ENCODE data around the gene NECTIN1.
"Not testable (repeated sequence)": the region's sequence is repeated elsewhere in the genome, so short reads cannot be mapped to it uniquely, and the experiment has no call there.

Gene NECTIN1

GRCh38 chr11:119602745-119603373 lies 126.1 kb downstream of the NECTIN1 start:
- no peak for DNase-seq (ENCODE audit: low read depth)
- TF ChIP-seq CTCF (conservative IDR thresholded peaks at IDR 0.05; ENCODE audit: control insufficient read depth, insufficient read depth, low read depth, low read length) = no peak

GRCh38 chr11:119599864-119600541 lies 129.0 kb downstream of the NECTIN1 start:
- peak; percentile 8 for DNase-seq (ENCODE audit: low read depth)
- no peak for TF ChIP-seq CTCF (conservative IDR thresholded peaks at IDR 0.05; ENCODE audit: control insufficient read depth, insufficient read depth, low read depth, low read length)
- H3K4me3 ChIP-seq (ENCODE audit: control insufficient read depth, low read depth, low read length) = no peak overlapping the region

More at GRCh38 chr11:119602745-119603373, 126.1 kb downstream of the NECTIN1 start:
- H3K4me3 ChIP-seq (ENCODE audit: control insufficient read depth, low read depth, low read length) = no peak overlapping the region

DNA sequence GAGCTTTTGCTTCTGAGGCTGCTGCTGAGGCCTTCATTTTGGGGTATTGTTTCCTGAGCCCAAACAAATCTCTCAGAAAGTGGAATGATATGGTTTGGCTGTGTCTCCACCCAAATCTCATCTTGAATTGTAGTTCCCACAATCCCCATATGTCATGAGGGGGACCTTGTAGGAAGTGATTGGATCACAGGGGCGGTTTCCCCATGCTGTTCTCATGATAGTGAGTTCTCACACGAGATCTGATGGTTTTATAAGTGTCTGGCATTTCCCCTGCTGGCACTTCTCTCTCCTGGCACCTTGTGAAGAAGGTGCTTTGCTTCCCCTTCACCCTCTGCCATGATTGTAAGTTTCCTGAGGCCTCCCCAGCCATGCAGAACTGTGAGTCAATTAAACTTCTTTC lies 133.1 kb downstream of the NECTIN1 start:
- H3K4me3 ChIP-seq (ENCODE audit: control insufficient read depth, low read depth, low read length); DNase-seq (ENCODE audit: low read depth): not testable (repeated sequence)

DNA sequence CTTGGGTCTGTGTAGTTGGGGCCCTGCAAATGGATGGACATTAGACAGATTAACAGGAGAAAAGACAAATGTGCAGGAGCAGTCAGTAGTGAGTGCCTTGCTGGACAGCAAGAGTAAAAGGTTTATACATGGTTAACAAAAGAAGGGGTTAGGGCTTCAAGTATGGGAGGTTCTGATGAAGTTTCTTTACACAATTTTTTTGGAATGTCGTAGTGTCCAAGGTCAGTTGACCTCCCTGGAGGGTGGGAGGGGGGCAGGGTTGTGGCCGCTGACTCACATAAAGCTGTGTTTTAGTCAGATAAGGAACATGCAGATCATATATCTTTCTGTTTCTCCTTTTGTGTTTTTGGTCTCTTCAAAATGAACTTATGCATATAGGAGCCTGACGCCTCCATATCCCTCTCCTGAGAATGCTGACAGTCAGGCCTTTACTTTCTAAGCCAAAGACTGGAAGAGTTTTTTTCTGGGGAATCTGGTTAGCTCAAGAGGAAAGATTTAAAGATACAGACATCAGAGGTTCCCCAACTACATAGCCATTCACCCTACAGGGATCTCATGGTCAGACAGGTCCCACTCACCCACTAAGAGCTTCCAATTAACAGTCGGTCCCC lies 134.3 kb downstream of the NECTIN1 start:
- TF ChIP-seq CTCF (conservative IDR thresholded peaks at IDR 0.05; ENCODE audit: control insufficient read depth, insufficient read depth, low read depth, low read length) = no peak
- peak; percentile 81 for DNase-seq (ENCODE audit: low read depth)
- no peak overlapping the region for H3K4me3 ChIP-seq (ENCODE audit: control insufficient read depth, low read depth, low read length)

DNA sequence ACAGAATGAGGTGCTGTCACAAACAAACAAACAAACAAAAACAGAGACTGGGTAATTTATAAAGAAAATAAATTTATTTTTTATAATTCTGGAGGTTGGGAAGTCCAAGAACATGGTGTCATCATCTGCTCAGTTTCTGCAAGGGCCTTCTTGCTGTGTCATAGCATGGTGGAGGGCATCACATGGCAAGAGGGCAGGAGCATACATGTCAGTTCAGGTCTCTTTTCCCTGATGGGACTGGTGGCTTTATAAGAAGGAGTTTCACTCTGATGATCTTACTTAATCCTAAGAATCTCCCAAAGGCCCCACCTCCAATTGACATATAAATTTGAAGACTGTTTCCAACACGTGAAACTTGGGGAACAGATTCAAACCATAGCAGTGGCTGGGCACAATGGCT lies 135.7 kb downstream of the NECTIN1 start:
- no peak for TF ChIP-seq CTCF (conservative IDR thresholded peaks at IDR 0.05; ENCODE audit: control insufficient read depth, insufficient read depth, low read depth, low read length)
- DNase-seq (ENCODE audit: low read depth) = no peak
- H3K4me3 ChIP-seq (ENCODE audit: control insufficient read depth, low read depth, low read length) = no peak overlapping the region

DNA sequence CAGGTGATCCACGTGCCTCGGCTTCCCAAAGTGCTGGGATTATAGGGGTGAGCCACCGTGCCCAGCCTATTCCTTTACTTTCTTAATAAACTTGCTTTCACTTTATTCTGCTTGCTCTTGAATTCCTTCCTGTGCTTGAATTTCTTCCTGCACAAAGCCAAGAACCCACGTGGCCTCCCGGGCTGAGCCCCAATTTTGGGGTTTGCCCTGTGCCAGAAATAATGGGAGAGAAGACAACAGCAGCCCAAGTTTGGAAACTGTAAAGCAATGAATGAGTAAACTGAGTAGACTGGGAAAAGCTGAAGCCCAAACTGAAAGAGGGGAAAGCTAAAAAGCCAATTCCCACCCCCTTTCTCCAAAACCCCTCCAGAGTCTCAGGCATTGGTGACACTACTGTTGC lies 136.4 kb downstream of the NECTIN1 start:
- no peak overlapping the region for H3K4me3 ChIP-seq (ENCODE audit: control insufficient read depth, low read depth, low read length)
- no peak for TF ChIP-seq CTCF (conservative IDR thresholded peaks at IDR 0.05; ENCODE audit: control insufficient read depth, insufficient read depth, low read depth, low read length)
- peak; percentile 22 for DNase-seq (ENCODE audit: low read depth)

GRCh38 chr11:119591836-119592310 lies 137.1 kb downstream of the NECTIN1 start:
- DNase-seq (ENCODE audit: low read depth) = no peak
- H3K4me3 ChIP-seq (ENCODE audit: control insufficient read depth, low read depth, low read length) = no peak overlapping the region

More at GRCh38 chr11:119591836-119592310, 137.1 kb downstream of the NECTIN1 start:
- no peak for TF ChIP-seq CTCF (conservative IDR thresholded peaks at IDR 0.05; ENCODE audit: control insufficient read depth, insufficient read depth, low read depth, low read length)
